Measurements from ENCODE around the gene PIWIL1.

Gene PIWIL1

DNA sequence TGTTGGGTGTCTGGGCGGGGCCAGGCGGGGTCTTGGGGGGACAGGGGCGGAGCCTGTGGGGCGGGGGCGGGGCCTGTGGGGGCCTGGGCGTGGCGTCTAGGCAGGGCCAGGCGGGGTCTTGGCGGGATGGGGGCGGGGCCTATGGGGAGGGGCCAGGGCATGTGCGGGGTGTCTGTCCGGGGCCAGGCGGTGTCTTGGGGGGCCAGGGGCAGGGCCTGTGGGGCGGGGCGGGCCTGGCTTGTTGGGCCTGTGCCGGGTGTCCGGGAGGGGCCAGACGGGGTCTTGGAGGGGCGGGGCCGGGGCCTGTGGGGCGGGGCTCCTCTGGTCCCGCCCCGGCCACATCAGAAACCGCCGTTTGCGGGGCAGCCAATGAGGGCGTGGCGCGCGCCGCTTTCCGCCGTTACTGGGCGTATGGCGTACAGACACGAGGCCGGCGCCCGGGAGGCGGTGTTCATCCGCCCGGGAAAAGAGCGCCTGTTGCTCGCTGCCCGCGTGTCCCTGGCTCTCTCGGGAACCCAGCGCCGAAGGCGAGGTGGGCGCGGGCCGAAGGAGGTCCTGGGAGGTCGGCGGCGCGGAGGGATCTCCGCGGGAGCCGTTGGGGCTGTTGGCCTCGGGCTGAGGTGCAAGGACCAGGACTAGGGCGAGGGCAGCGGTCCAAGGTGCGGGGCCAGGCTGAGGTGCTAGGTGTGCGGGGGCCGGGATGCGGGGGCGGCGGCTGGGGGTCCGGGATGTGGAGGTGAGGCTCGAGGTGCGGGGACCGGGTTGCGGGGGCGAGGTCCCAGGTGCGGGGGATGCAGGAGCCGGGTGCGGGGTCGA lies at the start of gene PIWIL1:
TSS of gene PIWIL1 (plus strand) at position 400 of the 816 bp plus-strand sequence. CDS start 4,705 bp downstream, outside the sequence.
- in situ Hi-C loops (cut with MboI; ENCODE audit: low sequenced_read_pairs): loop anchor here (25.0 kb wide), 1 partner anchor 275 kb away; no protein-coding TSS in a partner anchor

DNA sequence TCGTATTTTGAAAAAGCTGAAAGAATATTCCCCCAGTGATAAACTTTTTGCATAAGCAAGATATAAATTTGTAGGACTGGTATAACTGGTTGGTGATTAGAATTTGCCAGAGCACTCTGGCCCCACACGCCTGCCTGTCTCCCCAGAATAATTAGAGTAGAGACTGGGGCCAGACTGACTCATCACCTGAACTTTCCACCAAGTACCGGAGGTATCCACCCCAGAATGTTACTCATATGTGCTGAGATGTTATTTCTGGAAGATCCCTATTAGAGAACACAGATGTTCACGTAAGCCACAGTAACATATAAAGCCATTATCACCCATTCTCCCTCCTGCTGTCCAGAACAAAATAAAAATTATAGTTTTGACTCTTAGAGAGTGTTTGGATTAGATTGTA lies 49.5 kb upstream of the PIWIL1 start:
- in situ Hi-C loops (cut with MboI; ENCODE audit: low sequenced_read_pairs): no loop called here

DNA sequence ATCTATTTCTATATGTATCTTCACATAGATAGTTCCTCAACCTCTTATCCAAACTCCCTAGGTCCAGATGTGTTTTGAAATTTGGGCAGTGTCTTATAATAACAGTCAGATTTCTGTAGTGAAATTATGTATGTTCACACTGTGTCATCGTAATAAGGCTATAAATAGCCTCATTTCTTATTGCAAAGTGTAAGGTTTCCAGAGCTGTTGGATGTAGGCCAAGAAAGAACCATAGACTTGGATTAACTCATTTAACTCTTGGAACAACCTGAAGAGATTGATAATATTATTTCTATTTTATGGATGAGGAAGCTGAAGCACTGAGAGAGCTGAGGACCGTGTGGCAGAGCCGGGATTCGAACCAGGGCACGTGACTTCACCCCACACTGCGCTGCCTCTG lies 49.0 kb upstream of the PIWIL1 start:
- in situ Hi-C loops (cut with MboI; ENCODE audit: low sequenced_read_pairs): no loop called here

DNA sequence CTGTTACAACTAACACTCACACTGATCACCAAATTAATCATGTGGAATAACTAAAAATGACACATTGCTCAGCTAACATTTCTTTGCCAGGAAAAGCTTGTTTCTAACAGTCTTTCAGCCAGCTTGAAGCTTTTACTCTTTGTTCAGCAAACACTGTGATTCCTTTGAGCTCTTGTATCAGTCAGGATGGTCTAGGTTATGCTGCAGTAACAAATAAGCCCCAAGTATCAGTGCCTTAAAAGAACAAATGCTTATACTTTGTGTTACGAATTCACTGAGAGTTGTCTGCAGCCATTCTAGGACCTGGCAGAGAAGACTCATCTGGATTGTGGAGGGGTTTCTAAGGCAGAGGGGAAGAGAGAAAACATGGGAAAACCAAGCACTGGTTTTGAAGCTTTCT lies 47.6 kb upstream of the PIWIL1 start:
- in situ Hi-C loops (cut with MboI; ENCODE audit: low sequenced_read_pairs): no loop called here

DNA sequence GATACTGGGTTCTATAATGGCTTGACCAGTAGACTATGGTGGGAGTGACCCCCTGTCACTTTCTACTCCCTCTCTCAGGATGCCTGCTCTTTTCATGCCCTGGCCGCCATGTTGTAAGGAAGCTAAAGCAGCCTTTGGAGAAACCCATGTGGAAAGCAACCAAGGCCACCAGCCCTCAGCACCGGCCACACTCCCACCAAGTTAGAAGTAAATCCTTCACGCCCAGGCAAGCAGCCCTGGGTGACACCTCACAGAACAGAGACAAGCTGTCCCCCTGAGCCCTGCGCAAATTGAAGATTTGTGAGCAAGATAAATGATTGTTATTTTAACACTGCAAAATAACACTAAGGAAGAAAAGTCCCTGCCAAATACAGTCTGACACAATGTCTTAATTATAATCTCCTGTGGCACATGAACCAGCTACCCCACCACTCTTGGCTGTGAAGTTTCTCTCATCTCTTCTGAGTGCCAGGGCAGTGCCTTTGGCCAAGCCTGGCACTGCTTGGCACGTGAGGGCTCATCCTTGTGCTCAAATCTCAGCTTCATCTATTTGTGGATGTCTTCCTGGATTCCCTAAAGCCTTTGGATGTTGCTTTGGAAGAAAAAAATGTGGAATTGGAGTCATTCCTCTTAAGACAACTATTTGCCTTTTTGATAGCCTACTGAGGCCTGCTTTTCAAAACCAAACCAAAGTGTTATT lies 39.2 kb upstream of the PIWIL1 start:
- in situ Hi-C loops (cut with MboI; ENCODE audit: low sequenced_read_pairs): no loop called here

DNA sequence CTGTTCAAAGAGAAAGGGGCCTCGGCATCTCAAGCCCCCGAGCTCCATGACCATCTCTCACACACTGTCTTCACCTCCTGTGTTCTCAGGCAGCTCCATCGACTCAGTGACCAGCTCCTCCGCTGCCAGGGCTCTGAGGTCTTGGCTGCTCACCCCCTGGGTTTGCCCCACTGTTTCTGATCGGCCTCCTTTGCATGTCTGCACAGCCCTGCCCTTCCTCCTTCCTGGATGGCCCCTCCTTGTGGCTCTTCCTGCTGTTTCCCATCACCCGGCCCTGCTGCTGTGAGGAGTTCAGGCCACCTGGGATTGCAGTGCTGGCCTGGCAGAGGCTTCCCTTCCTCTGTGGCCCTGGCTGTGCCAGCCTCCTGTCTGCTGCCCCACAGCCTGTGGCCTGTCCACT lies 38.1 kb upstream of the PIWIL1 start:
- in situ Hi-C loops (cut with MboI; ENCODE audit: low sequenced_read_pairs): no loop called here

DNA sequence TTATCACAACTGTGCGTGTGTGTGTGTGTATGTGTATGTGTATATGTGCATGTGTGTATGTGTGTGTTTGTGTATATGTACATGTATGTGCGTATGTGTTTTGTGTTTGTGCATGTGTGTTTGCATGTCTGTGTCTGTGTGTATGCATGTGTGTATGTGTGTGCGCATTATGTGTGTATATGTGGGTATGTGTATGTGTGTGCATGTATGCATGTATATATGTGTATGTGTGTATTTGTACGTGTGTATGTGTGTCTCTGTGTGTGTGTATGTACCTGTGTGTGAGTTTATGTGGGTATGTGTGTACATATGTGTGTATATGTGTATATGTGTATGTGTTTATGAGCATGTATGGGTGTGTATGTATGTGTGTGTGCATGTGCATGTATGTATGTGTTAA lies 37.6 kb upstream of the PIWIL1 start:
- in situ Hi-C loops (cut with MboI; ENCODE audit: low sequenced_read_pairs): no loop called here

DNA sequence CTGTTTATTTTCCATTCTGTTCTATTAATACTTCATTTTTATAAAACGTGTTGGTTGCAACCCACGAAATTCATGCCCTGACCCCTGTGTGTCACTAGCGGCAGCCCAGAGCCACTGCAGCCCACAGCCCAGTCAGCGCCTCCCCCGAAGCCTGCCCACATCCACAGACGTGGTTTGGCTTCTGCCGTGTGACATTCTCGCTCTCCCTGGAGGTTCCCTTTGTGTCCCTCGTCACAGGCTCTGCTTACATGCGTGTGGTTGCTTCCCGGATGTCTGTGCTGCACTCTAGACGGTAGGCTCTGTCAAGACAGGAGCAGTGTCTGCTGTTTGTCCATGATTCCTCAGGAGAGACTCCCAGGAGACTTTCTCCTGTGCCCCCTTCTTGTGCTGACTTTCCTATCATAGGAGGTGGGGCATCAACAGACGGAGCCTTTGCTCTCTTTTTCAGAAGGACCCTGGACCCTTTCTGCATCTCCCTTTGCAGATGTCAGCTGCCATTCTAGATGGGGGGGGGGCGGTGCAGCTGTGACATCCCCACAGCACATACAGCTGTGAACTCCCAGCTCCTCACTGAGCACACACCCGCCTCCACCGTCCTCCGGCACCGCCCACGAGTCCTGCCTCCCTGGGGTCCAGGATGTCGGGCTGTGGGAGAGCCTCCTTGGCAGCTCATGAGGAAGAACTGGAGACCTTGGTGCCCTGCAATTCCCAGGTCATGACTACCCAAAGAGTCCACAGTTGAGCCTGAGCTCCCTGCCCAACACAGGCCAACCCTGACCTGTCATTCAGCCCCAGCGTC lies 36.8 kb upstream of the PIWIL1 start:
- in situ Hi-C loops (cut with MboI; ENCODE audit: low sequenced_read_pairs): no loop called here

DNA sequence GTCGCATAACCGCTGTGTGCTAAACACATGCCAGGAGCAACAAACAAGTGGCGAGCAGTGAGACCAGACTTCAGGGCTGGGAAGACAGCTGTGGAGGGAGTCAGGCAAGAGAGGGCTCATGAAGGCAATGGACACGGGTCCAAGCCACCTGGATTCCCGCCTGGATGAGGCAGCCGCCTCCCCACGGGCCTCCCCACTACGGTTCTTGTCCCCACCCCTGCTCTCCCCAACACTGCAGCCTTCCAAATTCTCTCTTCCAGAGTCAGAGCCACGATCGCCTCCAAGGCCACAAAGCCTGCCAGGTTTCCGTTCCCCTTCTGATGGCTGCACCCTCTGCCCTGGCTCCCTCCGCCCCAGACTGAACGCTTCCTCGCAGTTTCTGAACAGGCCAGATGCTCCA lies 36.1 kb upstream of the PIWIL1 start:
- in situ Hi-C loops (cut with MboI; ENCODE audit: low sequenced_read_pairs): no loop called here

DNA sequence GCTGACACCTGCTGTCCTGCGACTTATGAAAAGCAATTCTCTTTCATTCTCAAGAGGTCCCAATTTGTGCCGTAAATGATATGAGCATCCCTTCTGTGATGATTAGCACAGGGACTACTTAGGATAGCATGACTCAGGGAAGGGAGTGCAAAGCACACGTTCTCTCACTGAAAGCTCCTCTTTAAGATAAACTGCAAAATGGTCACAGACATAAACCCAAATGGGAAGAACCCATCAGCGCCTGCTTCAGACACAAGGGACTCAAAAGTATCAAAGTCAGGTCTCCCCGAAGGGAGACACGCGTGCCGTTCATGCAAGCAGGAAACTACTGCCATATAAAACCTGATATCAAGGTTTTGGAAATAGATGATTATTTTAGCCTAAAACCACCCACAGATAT lies 33.9 kb upstream of the PIWIL1 start:
- in situ Hi-C loops (cut with MboI; ENCODE audit: low sequenced_read_pairs): no loop called here

DNA sequence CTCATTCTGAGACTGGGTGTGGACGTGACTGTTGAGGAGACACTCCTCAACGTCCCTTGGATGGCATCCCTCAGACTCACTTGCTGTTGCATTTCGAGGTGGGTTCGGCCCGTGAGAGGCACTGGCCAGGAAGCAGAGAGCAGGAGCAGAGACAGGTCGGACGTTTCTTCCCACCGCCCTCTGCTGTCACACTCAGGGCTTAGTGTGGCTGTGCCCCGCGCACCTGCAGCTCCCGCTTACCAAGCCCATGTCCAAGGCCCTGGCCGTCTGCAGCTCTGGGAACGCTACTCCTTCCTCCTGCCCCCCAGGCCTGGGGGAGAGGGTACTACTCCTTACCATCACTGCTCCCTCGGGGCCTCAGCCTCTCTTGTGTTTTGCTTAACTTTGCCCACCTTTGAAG lies 29.8 kb upstream of the PIWIL1 start:
- in situ Hi-C loops (cut with MboI; ENCODE audit: low sequenced_read_pairs): no loop called here

DNA sequence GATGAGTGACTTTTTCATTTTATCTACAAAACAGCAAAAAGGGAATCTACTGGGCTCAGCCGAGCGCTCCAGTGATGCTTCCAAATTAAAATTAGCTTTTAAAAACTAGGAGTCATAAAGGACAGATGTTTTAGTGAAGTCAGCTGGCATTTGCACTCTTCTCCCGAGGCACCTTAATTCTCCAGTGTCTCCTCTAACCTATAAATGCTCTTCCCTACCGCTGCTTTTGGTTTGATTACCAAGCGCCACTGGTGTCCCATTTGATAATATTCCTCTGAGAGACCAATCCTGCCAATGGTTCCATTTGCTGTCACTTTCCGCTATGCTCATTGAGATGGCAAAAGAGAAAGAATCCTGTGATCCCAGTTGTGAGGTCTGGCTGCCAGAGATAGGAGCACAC lies 29.3 kb upstream of the PIWIL1 start:
- in situ Hi-C loops (cut with MboI; ENCODE audit: low sequenced_read_pairs): no loop called here

DNA sequence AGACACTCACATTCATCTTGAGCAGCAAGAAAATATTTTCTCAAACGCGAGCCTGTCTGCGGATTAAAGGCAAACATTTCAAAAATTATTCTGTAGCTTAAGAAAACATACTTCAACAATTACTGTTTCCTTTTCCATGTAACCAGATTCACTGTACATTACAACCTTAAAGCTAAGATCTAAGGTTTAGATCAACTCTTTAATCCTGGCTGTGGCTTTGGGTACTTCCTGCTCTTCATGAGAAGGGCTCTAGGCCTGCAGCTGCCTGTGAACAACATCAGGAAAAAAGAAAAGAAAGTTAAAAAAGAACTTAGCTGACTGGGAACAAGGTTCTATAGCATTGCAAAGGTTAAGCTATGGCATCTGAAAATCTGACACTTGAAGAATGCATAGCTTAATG lies 21.4 kb upstream of the PIWIL1 start:
- in situ Hi-C loops (cut with MboI; ENCODE audit: low sequenced_read_pairs): no loop called here

DNA sequence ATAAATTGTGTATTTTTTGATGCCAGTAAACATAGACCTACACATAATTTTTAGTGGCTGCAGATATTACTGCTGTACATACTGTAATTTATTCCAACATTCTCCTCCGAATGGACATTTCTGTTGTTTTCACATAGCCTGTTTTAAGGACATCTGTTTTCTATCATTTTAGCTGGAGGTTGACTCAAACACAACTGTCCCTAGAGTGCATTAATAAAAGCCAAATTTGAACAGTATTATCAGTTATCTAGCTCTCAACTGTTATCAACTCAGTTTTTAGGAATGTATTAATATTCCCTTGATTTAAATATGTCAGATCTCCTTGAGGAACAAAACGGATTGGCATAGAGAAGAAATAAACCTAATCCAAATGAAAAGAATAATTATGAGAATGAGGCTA lies 17.2 kb upstream of the PIWIL1 start:
- in situ Hi-C loops (cut with MboI; ENCODE audit: low sequenced_read_pairs): no loop called here

DNA sequence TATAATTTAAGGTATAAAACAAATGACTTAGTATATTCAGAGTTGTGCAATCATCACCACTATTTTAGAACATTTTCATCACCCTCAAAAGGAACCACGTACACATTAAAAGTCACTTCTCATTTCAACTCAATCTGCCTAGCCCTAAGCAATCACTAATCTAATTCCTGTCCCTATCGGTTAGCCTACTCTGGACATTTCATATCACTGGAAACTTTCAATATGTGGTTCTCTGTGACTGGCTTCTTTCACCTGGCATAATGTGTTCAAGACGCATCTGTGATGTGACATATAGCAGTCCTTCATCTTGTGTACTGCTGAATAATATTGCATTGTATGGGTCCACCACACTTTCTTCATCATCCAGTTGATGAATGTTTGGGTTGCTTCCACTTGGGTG lies 15.4 kb upstream of the PIWIL1 start:
- in situ Hi-C loops (cut with MboI; ENCODE audit: low sequenced_read_pairs): no loop called here

DNA sequence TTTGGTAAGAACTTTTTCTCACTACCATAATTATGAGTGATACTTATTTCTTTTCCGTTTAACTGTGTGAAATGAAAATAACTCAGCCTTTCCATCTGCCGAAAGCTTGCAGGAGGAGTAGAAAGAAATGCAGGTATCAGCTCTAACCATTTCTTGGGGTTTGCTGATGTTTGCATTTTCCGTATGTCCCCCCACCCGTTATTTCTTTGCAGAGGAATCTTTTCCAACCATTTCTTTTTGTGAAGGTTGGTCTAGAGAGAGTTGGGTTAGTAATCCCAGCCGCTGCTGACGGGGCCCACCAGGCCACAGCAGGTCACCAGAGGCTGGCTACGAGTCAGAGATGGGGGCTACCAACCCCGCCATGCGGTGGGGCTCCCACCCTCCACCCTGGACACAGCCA lies 7.0 kb upstream of the PIWIL1 start:
- in situ Hi-C loops (cut with MboI; ENCODE audit: low sequenced_read_pairs): loop anchor here (25.0 kb wide), 1 partner anchor 268 kb away; no protein-coding TSS in a partner anchor

DNA sequence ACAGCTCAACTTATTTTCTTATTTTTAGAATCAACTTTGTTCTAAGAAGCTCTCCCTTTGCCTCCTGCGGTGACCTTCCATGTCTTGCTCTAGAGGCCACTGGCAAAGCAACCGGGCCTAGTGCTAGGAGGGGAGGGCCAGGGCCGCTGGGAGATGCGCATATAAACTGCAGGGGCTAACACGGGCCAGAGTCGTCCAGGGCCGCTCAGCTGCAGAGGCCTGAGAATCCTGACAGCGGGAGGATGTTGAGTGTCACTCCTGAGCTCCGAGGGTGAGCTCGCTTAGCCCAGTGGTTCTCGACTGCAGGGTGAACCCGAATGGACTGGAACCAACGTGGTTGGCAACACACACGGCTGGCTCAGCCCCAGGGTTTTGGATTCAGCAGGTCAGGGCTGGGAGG lies 6.5 kb upstream of the PIWIL1 start:
- in situ Hi-C loops (cut with MboI; ENCODE audit: low sequenced_read_pairs): loop anchor here (25.0 kb wide), 1 partner anchor 269 kb away; no protein-coding TSS in a partner anchor

DNA sequence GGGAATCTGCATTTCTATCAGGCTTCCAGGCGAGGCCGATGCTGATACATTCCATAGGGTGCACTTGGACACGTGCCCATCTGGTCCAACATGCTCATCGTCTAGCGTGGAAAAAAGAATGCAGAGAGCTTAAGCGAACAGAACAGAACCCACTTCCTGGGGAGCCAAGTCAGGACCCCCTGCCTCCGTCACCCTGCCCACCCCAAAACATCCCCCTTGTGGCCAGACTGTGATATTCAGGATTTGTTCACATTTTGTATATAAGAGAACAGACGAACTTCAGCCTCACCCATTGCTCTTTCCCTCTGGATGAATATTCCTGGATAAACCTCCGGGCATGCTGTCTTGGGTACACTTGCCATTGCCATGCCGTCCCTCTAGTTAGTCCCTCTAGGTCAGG lies 4.3 kb upstream of the PIWIL1 start:
- in situ Hi-C loops (cut with MboI; ENCODE audit: low sequenced_read_pairs): loop anchor here (25.0 kb wide), 1 partner anchor 271 kb away; no protein-coding TSS in a partner anchor

DNA sequence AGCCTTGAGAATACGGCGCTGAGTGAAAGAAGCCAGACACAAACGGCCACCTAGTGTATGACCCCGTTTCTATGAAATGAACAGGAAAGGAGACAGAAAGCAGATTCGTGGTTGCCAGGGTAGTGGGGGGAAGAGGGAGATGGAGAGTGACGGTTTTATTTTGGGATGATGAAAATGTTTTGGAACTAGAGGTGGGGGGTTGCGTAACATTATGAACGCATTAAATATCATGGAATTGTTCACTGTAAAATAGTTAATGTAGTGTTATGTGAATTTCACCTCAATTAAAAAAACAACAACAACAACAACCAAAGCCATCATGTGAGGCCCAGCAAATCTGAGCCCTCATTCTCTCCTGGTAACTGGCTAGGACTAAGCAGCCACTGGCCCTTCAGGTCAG lies 3.3 kb upstream of the PIWIL1 start:
- in situ Hi-C loops (cut with MboI; ENCODE audit: low sequenced_read_pairs): loop anchor here (25.0 kb wide), 1 partner anchor 272 kb away; no protein-coding TSS in a partner anchor

DNA sequence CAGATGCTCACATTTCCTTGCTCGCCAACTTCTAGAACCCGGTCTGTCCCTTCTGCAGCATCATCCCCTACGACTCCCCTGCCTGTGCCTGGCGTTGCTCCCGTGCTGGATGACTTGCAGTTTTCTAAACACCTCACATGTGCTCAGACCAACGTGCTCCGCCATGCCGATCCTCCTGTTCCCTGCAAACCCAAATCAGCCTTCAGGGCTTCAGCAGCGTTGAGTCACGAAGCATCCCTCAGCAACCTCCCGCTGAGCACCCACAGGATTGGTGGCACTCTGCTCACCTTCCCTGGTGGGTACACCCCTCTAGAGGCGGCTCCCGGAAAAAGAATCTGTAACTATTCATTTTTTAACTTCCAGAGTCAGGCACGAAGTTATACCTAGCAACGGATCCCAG lies 2.8 kb upstream of the PIWIL1 start:
- in situ Hi-C loops (cut with MboI; ENCODE audit: low sequenced_read_pairs): loop anchor here (25.0 kb wide), 1 partner anchor 273 kb away; no protein-coding TSS in a partner anchor

Data from HL-60/S4 treated with phorbol 12-myristate 13-acetate at 8.2 ng/mL for 4 days and 3 days (cell line).